Panc1 (cell line): ENCODE results near the gene EP400.

ENCODE experiments used
- POLR2AphosphoS5 ChIP-seq: IDR thresholded peaks from 2 replicates; pipeline ENCODE4 v1.6.1; 2012; ENCODE audit warnings: mild to moderate bottlenecking, low read depth, low read length, moderate library complexity
- REST ChIP-seq, 2 experiments: IDR thresholded peaks; 2 replicates each; pipeline ENCODE4 v1.6.1; 2011 to 2012; ENCODE audit warnings: low read depth in 2 of 2, control low read depth in 1 of 2, low read length in 1 of 2, mild to moderate bottlenecking in 1 of 2, moderate library complexity in 1 of 2; ENCODE audit not compliant: insufficient read depth in 1 of 2
- SIN3A ChIP-seq: IDR thresholded peaks from 2 replicates; pipeline ENCODE4 v1.6.1; 2012; ENCODE audit warnings: low read depth, mild to moderate bottlenecking, low read length, moderate library complexity, borderline replicate concordance; ENCODE audit not compliant: insufficient read depth
- TF ChIP-seq, protein P1 (sequence below): fragments of 450-650 bp; IDR thresholded peaks from 2 replicates; pipeline ENCODE4 v1.5.1; 2017; ENCODE audit warnings: mild to moderate bottlenecking

DNA sequence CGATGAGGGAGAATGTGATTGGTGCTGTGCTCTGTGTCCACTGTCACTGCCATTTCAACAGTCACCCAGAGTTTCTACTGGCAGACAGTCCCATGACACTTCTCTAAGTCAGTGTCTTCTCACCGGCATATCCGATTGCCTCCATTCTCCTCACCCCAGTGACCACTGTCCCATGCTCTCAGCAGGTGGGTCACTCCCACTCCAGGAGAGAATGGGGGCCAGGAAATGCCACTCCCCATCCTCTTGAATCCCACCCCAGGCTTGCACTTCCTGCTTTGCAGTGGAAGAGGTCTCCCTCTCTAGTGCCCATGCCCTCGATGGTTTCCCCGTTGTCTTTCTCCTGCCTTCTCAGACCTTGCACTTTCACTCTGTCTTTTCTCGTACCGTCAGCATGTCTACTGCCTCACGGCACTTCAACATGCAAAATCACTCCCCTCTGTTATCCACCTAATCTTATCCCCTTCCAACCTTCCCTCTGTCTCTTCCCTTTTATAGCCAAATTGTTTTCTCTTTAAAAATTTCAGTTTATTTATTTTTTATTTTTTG, 2.2 kb upstream of the EP400 start:
- no peak for TF ChIP-seq POLR2AphosphoS5
- TF ChIP-seq, protein P1, sequence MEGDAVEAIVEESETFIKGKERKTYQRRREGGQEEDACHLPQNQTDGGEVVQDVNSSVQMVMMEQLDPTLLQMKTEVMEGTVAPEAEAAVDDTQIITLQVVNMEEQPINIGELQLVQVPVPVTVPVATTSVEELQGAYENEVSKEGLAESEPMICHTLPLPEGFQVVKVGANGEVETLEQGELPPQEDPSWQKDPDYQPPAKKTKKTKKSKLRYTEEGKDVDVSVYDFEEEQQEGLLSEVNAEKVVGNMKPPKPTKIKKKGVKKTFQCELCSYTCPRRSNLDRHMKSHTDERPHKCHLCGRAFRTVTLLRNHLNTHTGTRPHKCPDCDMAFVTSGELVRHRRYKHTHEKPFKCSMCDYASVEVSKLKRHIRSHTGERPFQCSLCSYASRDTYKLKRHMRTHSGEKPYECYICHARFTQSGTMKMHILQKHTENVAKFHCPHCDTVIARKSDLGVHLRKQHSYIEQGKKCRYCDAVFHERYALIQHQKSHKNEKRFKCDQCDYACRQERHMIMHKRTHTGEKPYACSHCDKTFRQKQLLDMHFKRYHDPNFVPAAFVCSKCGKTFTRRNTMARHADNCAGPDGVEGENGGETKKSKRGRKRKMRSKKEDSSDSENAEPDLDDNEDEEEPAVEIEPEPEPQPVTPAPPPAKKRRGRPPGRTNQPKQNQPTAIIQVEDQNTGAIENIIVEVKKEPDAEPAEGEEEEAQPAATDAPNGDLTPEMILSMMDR = no peak
- TF ChIP-seq SIN3A = no peak
- TF ChIP-seq REST (IDR thresholded peaks at IDR 0.05; ENCODE audit: insufficient read depth in 1 of 2, low read depth in 2 of 2, low read length in 1 of 2) = no peak
